NCI-H524 (cell line): Measurements from ENCODE around the gene LPIN3.
"Not testable (repeated sequence)": the region's sequence is repeated elsewhere in the genome, so short reads cannot be mapped to it uniquely, and the experiment has no call there.

ENCODE experiments used
- DNase-seq, 2 experiments: peaks; one replicate each; lab custom pipeline; 2025; lab: John Stamatoyannopoulos, UW

LPIN3 gene, protein sequence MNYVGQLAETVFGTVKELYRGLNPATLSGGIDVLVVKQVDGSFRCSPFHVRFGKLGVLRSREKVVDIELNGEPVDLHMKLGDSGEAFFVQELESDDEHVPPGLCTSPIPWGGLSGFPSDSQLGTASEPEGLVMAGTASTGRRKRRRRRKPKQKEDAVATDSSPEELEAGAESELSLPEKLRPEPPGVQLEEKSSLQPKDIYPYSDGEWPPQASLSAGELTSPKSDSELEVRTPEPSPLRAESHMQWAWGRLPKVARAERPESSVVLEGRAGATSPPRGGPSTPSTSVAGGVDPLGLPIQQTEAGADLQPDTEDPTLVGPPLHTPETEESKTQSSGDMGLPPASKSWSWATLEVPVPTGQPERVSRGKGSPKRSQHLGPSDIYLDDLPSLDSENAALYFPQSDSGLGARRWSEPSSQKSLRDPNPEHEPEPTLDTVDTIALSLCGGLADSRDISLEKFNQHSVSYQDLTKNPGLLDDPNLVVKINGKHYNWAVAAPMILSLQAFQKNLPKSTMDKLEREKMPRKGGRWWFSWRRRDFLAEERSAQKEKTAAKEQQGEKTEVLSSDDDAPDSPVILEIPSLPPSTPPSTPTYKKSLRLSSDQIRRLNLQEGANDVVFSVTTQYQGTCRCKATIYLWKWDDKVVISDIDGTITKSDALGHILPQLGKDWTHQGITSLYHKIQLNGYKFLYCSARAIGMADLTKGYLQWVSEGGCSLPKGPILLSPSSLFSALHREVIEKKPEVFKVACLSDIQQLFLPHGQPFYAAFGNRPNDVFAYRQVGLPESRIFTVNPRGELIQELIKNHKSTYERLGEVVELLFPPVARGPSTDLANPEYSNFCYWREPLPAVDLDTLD

DNA sequence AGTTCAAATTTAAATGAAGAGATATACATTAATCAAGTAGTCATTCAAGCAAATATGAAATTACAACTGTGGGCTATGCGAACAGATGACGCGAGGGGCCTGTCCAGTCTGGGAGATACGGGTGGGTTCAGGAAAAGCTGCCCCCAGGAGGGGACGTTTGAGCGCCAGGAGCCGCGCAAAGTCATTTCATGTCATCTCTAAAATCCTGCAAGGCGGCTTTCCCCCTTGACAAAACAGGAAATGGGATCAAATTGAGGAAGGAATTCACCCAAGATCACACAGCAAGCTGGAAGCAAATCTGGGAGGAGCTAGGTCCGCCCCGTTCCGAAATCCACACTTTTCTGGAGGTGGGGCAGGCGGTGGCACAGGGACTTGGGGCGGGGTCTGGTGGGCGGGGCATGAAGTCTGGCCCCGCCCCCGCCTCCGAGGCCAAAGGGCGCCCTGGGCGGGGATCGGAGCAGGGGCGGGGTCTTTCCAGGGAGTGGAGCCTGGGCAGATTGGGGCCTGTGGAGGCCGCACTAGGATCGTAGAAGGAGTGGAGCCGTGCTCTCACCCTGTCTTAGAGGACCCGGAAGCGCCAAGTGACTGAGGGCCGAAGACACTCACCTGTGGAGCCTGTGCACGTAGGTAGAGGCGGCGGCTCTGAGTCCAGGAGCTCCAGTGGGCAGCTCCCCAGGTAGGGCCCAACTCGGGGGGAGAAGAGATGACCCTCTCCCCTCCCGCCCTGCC, at the start of gene LPIN3:
LPIN3 (plus strand) TSS at position 495 of the 729 bp plus-strand sequence. CDS start 4,983 bp downstream, outside the sequence.
- peak; percentile 51 to 69 for DNase-seq

DNA sequence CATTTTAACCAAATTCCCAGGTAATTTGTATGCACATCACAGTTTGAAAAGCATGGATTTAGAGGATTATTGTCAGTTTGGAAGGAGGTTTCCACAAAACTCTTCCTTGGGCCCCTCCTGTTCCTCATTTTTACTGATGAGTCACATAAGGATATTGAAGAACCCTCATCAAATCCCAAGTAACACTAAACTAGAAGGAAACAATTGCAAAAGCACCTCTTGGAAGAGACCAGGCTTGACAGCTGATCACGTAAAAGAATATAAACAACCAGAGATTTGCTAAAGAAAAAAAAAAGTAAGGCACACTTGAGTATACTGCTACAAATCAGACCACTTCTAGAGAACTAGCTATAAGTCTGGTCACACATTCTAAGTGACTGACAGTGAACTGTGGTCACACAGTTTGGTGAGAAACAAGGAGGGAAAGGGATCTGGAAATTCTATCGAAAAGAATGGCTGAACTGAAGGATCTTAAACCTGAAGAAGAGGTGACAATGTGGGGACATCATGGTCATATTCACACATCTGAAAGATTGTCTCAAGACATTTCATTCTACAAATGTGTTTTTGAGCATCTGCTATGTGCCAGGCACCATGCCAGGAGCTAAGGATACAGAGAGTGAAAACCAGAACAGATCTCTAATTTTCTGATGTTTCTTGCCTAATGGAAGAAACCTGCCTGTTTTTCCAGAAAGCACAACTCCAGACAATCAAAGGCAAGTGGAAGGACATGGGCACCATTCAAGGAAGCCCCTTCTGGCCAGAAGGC, 47.2 kb upstream of the LPIN3 start:
- no peak for DNase-seq

- DNase-seq, result no peak
These were observed 40.7 kb upstream of the LPIN3 start for GRCh38 chr20:41299899-41300298.

DNA sequence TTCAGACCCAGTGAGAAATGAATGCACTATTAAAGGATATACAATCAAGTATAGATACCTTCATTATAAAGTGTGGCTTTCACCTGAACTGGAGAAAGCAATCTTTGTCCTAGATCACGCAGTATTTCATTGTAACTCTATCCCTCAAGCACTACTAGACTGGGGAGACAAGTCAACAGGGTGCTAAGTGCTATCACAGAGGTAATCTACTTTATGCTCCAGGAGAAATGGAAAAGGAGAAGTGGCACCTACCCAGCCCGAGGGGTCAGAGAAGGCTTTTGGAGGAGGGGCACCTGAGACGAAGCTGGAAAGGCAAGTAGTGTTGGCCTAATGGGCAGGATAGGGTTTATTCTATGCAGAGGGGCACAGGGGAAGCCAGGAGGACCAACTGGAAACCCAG, 40.2 kb upstream of the LPIN3 start:
- DNase-seq, result no peak

- no peak for DNase-seq
These were observed 39.7 kb upstream of the LPIN3 start for GRCh38 chr20:41300886-41301285.

- DNase-seq, result no peak
These were observed 36.6 kb upstream of the LPIN3 start for GRCh38 chr20:41304002-41304401.

DNA sequence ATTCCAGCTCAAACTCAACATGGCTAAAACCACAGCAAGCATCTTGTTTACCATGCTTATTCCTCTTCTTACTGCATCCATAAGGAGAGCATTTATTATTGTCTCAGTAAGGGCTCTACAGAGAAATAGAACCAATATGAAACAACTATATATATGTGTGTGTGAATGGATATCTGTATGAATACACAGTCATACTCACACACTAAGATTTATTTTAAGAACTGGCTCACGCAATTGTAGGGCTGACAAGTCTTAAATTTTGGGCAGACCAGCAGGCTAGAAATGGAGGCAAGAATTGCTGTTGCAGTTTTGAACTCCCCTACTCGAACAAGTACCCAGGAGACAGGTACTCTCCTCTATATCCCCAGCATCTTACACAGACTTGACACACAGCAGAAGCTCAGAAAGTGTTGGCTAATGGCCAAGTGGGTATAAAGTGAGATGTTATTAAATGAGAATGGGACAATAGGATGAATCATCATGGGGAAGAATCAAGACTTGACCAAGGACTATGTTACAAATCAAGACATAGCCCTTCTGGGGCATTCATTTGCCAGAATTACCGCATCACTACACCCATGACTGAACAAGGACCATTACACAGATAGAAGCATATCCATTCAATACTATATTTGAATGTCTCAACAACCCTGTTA, 36.1 kb upstream of the LPIN3 start:
- no peak for DNase-seq

- DNase-seq, result no peak
These were observed 34.4 kb upstream of the LPIN3 start for GRCh38 chr20:41306061-41306727.

- no peak for DNase-seq
These were observed 33.6 kb upstream of the LPIN3 start for GRCh38 chr20:41307021-41307420.

DNA sequence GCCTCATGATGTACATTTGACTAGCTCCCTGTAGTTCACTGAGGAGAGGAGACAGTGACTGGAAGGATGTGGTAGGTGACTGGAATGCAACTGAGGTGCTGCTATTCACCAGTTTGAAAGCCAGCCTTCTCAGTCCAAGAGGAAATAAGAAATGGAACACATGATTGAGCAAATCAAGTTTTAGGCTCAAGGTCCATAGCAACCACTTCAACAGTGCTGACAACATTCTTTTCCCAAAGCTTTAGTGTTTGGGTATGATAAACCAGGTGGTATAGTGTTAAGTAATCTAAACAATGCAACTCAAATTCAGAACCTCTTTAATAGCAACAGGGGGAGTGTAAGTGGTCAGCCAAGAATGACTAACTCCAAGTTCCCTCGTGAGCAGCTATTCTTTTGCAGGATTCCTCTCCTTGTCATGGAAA, 32.3 kb upstream of the LPIN3 start:
- DNase-seq, result no peak

GRCh38 chr20:41308726-41309413, 31.8 kb upstream of the LPIN3 start:
- DNase-seq, result no peak

GRCh38 chr20:41309817-41310216, 30.8 kb upstream of the LPIN3 start:
- DNase-seq, result no peak

GRCh38 chr20:41312009-41312408, 28.6 kb upstream of the LPIN3 start:
- DNase-seq, result not testable (repeated sequence)

DNA sequence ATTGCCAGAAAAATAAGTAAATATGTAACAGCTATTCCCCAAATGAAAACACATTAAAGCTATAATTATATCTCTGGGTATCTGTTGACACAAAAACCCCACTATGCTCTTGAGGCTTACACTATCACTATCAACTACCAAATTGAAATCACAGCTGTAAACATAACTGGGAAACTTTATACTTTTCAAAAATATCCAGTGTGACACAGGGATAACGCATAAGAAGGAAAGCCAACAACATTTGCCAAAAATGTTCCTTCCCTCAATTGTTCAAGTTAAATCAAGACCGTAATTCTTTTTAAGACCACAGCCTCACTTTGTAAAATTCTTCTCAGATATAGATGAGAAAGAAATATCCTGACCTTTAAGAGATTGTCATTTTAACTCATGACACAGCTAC, 26.2 kb upstream of the LPIN3 start:
- no peak for DNase-seq

GRCh38 chr20:41316051-41316450, 24.6 kb upstream of the LPIN3 start:
- no peak for DNase-seq

DNA sequence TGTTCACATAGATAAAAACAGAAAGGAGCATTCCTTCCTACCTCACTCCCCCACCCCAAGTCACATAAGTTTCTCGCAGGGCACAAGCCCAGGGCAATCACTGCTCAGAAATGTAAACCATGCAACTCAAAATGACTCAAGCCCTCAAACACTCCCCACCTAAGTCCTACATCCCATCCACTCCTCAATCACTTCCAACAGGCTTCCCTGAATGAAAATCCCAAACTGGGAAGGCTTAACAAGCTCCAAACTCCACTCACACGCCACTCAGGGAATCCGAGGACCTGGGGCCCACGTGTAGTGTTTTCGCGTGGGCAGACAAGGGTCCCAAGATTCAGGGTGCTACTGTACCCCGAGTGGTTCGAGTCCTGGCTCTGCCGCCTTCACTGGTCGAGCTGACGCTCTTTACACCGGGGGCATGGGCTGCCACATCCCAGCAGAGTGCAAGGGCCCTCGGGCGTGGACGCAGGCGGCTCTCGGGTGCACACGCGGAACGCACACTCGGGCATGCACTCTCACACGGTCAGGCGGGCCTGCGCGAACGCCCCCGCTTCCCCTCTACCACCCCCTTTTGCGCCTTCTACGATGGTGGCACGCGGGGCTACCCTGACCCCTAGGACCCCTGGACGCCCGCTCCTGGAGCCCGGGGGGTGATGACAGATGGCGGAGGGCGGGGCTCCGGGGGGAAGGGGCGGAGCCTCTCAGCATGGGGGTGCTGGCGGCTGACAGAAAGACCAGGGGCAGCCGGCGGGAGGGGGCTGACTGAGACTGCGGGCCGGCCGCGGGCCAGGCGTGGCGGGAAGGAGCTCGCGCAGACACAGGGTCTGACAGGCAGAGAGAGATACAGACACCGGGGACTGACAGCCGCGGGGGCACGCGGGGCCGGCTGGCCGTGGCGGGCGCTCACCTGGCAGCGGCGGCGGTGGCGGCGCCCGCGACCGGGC, 23.7 kb upstream of the LPIN3 start:
- DNase-seq, result peak; percentile 68 to 78

DNA sequence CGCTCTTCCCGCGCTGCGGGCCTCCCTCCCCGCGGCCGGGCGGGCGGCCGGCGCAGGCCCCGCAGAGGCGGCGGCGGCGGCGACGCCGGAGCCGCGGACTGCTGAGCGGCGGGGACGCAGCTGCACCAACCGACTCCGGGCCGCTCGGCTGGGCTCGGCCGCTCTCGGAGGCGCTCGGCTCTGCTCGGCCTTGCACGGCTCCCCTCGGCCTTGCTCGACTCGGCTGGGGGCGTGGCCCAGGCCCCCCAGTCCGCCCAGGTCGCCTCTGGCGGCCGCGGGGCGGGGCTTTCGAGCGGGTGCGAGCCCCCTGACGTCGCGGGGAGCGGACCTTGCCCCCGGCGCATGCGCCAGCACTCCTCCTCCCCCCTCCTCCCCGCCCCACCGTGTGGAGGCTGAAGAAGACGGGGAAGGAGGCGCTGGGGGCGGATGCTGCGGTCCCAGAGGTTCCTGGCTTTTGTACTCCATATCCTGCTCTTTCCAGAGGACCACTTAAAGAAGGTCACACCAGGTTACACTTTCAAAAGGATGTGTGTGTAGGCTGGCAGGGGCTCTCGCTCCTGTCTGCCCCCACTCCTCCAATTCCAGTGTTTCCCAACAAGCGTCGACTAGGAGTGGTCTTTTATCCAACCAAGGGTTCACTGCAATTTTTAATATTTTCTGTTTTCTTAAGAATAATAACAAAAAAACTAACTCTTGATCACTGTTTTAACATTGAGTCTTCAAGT, 22.9 kb upstream of the LPIN3 start, which contains the start of gene ZHX3:
ZHX3 (minus strand) TSS at position 186 of the 725 bp plus-strand sequence. CDS start 112,815 bp downstream, outside the sequence.
- DNase-seq, result peak; percentile 95 to 99

- peak in 1 of 2 experiments; percentile 40 for DNase-seq
These were observed 22.4 kb upstream of the LPIN3 start for GRCh38 chr20:41318271-41318649.
